DOHH2 (cell line): ENCODE data around the gene CD72.
"Not testable (repeated sequence)": the region's sequence is repeated elsewhere in the genome, so short reads cannot be mapped to it uniquely, and the experiment has no call there.

ENCODE experiments used
- EZH2phosphoT487 ChIP-seq: fragments of 200-600 bp; sonication (generic); IDR thresholded peaks from 2 replicates; pipeline ENCODE4 v1.6.1; 2017; ENCODE audit warnings: borderline replicate concordance, mild to moderate bottlenecking, antibody characterized with exemption, low read length, moderate library complexity, mixed read lengths
- TF ChIP-seq, protein P1 (sequence below): fragments of 200-600 bp; sonication (generic); IDR thresholded peaks from one replicate; pipeline ENCODE4 v1.5.1; 2014; ENCODE audit warnings: antibody characterized with exemption, mild to moderate bottlenecking, low read depth, low read length; ENCODE audit not compliant: poor library complexity, severe bottlenecking

DNA sequence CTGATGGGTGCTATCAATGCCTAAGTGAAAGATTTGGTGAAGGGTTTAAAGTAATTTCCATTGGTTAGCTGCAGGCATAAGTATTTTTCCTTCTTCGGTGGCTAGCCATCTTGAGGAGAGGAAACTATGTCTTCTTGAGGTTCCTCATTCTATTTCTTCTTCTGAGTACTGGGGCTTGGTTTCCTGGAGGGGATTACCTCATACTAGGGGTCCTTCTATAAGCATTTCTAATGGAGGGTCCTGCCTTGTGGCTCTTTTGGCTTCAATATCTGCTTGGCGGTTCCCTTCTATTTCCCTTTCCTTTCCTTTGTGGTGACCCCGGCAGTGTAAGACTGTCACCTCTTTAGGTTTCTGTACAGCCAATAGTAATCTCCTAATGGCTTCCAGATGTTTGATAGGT is 23.3 kb upstream of the CD72 start:
- TF ChIP-seq, protein P1, sequence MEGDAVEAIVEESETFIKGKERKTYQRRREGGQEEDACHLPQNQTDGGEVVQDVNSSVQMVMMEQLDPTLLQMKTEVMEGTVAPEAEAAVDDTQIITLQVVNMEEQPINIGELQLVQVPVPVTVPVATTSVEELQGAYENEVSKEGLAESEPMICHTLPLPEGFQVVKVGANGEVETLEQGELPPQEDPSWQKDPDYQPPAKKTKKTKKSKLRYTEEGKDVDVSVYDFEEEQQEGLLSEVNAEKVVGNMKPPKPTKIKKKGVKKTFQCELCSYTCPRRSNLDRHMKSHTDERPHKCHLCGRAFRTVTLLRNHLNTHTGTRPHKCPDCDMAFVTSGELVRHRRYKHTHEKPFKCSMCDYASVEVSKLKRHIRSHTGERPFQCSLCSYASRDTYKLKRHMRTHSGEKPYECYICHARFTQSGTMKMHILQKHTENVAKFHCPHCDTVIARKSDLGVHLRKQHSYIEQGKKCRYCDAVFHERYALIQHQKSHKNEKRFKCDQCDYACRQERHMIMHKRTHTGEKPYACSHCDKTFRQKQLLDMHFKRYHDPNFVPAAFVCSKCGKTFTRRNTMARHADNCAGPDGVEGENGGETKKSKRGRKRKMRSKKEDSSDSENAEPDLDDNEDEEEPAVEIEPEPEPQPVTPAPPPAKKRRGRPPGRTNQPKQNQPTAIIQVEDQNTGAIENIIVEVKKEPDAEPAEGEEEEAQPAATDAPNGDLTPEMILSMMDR = not testable (repeated sequence)
- TF ChIP-seq EZH2phosphoT487 = not testable (repeated sequence)
